GM21786 (cell line): ENCODE data around the gene NRXN2.
"Not testable (repeated sequence)": the region's sequence is repeated elsewhere in the genome, so short reads cannot be mapped to it uniquely, and the experiment has no call there.

Experiments
- ATAC-seq: cut with Tn5 transposase; IDR thresholded peaks from one replicate; pipeline ENCODE4 v1.9.1; 2021; ENCODE audit not compliant: unreplicated experiment

The NRXN2 gene

DNA sequence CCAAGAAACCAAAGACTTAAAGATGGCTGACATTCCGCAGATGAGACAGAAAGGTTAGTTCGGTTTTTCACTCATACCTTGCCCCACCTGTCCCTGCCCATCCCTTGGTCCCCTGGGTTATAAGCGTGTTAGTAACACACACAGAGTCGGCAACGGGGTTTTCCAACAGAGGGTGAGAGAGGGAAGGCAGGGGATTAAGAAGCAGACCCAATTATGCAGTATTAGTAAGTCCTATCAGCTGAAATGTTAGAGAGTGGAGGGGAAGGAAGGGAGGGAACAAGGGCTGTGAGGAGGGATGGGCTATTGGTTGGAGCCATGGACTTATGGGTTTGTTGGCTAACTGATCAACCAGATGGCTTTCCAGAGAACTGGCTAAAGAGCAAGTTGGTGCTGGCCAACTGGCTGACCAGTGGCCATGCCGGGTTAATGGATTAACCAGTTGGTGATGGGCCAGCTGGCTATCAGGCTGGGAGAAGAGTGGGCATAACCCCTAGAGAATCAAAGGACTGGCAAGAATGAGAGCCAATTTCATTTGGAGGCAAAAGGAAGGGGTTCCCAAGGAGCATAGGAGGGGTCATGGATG, 45.5 kb downstream of the NRXN2 start:
- no peak for ATAC-seq

- no peak for ATAC-seq
These were observed 46.8 kb downstream of the NRXN2 start for GRCh38 chr11:64676261-64676615.

GRCh38 chr11:64675450-64676260, 47.3 kb downstream of the NRXN2 start:
- no peak for ATAC-seq

GRCh38 chr11:64674774-64675173, 48.2 kb downstream of the NRXN2 start:
- no peak for ATAC-seq

DNA sequence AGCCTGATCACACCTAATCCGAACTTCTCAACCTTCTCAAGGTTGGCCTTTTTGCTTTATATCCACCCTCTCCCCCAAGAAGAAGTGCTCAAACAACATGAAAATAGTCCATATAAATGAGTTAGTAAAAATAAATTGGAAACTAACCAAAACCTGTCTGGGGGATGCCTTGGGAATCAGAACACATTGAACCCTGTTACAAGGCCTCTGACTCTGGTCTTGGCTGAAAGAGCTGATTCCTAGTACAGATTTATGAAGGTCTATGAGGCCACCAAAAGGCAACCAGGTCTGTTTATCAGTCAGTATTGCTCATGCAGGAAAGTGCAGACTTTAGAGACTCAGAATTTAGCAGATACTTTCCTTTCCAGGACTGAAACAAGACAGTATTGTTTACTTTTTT, 49.7 kb downstream of the NRXN2 start:
- ATAC-seq = no peak

DNA sequence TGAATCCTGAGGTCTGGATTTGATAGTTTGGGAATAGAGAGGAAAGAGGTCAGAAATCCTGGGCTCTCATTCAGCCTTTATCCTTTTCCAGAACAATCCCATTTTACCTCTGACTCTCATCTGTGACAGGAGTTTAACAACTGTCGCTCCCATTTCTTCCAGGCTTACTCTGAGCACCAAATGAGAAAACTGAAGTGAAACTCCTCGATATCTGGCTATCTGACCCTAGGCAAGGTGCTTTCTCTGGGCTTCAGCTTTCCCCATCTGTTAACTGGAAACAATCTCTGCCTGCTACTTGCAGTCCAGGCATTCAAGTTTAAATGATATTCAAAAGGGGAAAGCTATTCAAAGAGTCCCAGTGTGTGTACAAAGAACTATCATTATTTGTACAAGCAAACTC, 50.1 kb downstream of the NRXN2 start:
- no peak for ATAC-seq

DNA sequence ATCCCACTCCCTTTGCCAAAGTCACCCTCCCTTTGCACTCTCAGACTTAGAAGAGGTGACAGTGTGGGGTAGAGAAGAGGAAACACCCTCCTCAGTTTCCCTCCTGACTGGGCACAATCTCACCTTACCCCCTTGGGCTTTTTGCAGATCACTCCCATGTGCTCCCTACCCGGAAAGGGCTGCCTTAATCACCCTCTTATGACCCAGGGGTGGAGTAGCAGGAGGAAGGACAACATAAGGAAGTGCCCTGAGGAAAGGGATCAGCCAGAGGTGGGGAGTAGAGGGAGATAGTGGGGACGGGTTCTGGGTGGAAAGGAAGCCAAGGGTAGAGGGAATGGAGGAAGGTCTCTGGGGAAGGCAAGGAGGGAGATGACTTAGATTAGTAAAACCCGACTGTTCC, 52.0 kb downstream of the NRXN2 start:
- no peak for ATAC-seq

DNA sequence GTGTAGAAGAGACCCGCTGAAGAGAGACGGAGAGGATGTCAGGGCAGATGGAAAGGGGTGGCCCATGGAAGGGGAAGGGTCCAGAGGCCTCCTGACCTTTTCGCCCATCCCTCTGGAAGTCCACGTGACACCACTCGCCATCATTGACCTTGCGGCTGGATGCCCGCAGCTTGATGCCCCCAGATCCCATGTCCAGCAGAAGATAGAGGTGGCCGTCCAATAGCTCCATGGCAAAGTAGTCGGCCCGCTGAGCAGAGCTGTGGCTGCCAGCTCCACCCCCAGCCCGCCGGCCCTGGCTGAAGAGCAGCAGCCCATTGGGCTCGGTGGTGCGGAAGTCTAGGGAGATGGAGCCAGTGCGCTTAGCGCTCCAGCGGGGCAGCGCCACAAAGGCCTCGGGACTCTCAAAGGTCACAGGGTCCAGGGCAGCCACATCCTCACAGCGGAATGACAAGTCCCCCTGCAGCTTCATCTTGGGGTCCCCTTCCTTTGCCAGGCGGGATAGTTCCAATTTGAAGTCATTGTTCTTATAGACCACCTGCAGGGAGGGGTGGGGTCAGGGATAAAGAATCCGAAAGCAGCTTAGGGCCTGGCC, 55.7 kb downstream of the NRXN2 start:
- no peak for ATAC-seq

DNA sequence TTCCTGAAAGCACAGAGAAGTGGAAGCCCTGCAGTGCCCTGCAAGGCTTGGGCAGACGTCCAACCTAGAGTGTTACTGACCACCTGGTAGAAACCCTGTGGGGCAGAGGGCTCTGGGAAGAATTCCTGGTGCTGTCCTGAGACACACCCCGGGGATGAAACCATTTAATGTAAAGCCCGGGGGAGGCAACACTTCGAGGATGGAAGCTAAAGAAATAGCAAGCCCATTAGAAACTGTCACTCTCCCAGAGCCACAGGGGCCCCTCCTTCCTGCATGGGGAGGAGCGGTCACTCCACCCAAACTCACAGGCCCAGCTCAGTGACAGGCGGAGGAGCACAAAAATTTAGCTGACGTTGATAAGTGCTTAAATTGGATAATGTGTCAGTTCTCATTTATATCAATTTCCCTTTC, 57.6 kb downstream of the NRXN2 start:
- ATAC-seq = no peak

GRCh38 chr11:64664236-64664870, 58.6 kb downstream of the NRXN2 start:
- ATAC-seq = not testable (repeated sequence)

DNA sequence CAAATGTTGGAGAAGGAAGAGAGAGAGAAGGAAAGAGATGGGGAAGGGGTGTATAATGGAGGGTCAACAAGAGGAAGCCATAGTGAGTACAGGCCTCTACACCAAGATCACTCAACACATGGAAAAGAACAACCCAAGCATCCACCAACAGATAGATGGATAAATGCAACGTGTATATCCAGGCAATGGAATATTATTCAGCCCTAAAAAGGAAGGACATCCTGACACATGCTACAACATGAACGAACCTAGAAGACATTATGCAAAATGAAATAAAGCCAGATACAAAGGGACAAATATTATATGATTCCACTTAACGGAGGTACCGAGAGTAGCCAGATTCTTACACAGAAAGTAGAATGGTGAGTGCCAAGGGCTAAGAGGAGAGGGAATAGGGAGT, 59.3 kb downstream of the NRXN2 start:
- no peak for ATAC-seq

DNA sequence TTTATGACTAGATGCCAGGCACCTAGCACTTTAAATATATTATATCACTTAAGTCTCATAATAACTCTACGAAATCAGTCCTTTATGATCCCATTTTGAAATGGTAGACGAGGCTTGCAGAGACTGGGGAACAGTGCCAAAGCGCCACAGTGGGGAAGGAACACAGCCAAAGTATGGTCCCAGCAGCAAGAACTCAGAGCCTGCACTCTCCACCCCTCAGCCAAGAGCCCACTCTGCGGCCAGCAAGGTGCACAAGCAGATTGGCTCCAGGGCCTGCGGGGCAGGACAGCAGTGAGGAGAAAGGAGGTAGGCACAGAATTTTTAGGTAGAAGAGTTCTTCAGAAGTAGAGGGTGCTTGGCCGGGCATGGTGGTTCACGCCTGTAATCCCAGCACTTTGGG, 61.4 kb downstream of the NRXN2 start:
- no peak for ATAC-seq

DNA sequence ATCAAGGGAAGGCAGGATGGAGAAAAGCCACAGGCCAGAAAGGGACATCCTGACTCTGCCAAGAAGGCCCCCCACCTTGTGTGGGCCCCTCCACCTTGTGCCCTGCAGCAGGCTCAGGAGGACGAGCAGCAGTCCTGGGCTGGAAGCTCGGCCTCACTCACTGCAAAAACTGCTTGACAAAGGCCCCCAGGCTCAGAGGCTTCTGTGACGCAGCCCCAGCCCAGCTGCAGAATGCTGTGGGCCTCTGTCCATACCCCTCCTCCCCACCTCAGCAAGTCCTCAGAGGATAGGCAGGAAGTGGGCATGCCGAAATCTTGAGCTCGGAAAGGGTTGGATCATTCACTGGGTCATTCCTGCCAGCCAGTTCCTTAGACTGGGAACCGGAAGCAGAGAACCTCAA, 61.9 kb downstream of the NRXN2 start:
- no peak for ATAC-seq

DNA sequence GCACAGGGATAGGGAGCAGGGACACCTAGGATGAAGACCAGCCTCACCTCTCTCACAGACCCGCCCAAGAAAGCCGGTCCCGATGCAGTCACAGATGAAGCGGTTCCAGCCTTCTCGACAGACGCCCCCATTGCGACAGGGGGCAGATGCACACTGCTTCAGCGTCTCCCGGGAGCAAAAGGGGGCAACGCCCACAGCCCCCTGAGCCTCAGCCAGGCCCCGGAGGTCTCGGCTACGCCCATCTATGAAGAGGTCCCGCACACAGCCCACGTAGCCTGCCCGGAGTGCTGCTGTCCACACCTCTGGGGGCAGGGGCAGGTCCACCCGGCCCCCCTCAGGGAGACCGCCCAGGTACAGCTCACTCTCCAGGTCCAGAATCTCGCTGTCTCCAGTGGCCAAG, 62.3 kb downstream of the NRXN2 start:
- ATAC-seq = no peak

GRCh38 chr11:64660205-64660604, 62.8 kb downstream of the NRXN2 start:
- ATAC-seq = no peak

DNA sequence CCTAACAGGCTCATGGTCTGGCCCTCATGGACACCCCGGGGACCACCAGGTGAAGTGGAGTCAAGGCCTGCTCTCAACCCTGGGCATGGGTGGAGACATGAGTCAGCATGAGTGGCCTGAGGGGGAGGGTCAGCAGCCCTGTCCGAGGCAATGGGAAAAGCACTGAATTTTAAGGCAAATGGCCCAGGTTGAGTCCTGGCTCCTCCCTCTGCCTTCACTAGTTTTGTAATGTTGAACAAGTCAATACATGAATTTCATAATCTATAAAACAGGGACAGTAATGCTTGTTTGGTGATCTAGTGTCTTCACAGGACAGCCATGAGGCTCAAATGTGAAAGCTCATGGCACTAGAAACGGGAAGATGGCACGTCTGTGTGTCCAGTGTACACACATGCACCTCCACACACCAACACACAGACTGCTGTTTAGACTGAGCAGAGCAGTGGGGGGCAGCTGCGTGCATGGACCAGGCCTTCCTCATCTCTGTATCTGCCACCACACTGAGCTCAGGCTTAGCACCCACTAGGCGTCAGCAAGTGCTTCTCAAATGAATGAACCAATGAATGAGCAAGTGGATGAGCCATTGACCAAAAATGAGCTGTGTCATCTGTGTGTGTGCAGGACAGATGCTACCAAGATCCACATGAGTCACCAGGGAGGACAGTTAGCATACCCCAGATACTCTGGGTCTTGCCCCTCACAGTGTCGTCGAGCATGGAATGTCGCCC, 63.4 kb downstream of the NRXN2 start:
- no peak for ATAC-seq

DNA sequence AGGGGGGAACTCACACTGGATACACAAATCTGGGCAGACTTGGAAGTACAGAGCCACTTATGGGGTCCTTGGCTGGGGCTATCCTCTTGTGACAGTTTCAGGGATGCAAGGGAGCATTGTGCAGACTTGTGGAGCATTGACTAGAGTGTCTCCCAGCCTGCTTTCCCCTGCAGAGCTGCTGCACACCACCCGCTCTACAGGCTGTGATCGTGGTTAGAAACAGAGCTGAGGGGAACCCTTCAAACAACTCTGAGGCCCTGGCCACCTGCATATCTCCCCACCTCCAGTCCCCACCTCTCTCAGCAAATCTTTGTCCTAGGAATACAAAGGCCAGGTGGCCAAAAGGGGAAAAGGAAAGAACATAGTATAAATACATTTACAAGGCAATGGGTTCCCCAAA, 64.7 kb downstream of the NRXN2 start:
- no peak for ATAC-seq

DNA sequence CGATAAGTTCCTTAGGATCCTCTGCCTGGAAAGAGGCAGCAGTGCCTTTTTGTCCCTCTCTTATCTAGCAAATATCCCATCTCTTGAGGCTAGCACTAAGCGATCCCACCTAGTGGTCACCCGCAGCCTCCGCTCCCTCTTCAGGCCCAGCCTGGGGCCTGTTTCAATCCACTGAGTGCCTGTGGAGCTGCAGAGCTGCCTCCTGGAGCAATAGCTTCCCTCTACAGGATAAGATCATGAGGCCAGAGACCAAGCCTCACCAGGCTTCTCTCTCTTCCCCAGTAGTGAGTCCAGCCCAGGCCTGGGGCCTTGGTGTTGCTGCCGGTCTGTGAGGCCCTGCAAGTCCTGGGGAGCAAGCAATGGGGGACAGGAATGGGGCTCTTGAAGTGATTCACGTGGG, 66.1 kb downstream of the NRXN2 start:
- ATAC-seq = no peak

DNA sequence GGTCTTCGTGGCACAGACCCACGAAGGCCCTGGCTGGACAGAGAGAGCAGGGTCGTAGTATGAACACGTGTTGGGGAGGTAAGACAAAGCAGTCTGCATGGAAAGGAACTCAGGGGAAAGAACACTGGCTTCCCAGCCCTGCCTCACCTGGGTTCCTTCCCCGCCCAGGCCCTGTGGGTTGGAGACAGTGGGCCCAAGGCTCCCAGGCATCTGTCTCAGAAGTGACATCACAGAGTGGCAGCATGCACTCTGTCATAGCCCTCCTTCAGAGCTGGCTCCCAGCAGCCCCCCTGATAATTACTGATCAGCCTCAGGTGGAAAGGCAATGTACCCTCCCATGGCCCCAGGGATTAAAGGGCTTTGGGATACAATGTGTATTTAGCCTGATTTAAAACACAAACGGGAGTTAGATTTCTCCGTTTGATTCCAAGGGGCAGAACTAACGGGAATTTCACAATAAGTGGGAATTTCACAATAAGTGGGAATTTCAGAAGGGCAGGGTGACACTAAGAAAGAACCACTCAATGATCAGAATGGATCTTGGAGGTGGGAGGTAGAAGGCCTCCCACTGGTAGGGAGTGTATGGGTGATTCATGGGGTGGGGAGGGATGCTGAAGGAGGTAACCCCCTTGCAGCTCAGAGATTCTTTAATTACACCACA, 66.9 kb downstream of the NRXN2 start:
- ATAC-seq = no peak

DNA sequence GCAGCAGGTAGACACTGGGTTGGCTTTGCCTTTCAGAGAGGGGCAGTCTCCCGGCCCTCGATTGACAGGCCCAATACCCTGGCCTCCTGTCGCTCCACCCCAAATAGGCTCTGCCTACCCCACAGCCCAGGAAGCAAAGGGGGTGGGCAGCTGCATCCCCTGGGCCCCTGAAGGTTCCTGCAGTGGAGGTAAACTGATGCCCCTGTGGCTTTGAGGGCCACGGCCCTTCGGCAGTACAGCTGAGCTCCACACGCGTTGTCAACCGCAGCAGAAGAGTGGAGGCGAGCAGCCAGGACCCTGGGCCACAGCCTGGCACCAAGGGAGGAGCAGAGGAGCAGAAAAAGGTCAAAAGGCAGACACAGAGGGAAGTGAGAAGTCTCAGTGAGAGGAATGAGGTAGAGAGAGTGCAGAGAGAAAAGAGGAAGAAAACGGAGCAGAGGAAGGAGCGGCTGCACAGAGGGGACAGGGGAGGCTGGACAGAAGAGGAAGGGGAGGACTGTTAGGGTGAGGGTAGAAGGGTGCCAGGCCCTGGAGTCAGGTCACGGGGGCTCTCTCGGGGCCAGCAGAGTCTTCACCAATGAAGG, 67.9 kb downstream of the NRXN2 start:
- no peak for ATAC-seq

DNA sequence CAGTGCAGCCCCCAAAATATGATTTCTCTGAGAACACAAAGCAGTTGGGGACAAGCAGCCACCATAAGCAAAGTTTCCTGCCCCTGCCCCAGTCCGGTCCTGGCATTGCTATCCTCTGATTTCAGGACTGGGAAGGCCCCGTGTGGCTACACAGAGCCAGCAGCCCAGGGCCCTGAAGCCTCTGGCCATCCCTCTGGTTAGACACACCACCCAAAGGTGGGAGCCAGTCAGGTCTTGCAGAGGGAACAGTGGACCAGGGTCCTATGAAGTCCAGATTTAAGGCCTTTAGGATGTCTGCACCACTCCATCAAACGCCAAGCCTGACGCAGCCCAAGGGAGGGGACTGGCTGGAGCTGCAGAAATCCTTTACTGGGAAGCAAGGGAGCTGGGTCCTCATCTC, 68.6 kb downstream of the NRXN2 start:
- no peak for ATAC-seq
